HEK293T (cell line): ENCODE results near the gene MAN1C1.

ENCODE experiments used
- CTBP1 ChIP-seq: fragments of 450-650 bp; IDR thresholded peaks from 2 replicates; pipeline ENCODE4 v1.6.1; 2016; ENCODE audit warnings: borderline replicate concordance
- FOXM1 ChIP-seq: fragments of 450-650 bp; IDR thresholded peaks from 2 replicates; pipeline ENCODE4 v1.6.1; 2017; ENCODE audit warnings: mild to moderate bottlenecking, borderline replicate concordance
- HDGF ChIP-seq: fragments of 450-650 bp; IDR thresholded peaks from 2 replicates; pipeline ENCODE4 v1.6.1; 2017; ENCODE audit warnings: antibody characterized with exemption, borderline replicate concordance
- ZNF384 ChIP-seq: fragments of 450-650 bp; IDR thresholded peaks from 2 replicates; pipeline ENCODE4 v1.6.1; 2016
- TF ChIP-seq, protein P1 (sequence below): fragments of 450-650 bp; IDR thresholded peaks from 2 replicates; pipeline ENCODE4 v1.6.1; 2016

DNA sequence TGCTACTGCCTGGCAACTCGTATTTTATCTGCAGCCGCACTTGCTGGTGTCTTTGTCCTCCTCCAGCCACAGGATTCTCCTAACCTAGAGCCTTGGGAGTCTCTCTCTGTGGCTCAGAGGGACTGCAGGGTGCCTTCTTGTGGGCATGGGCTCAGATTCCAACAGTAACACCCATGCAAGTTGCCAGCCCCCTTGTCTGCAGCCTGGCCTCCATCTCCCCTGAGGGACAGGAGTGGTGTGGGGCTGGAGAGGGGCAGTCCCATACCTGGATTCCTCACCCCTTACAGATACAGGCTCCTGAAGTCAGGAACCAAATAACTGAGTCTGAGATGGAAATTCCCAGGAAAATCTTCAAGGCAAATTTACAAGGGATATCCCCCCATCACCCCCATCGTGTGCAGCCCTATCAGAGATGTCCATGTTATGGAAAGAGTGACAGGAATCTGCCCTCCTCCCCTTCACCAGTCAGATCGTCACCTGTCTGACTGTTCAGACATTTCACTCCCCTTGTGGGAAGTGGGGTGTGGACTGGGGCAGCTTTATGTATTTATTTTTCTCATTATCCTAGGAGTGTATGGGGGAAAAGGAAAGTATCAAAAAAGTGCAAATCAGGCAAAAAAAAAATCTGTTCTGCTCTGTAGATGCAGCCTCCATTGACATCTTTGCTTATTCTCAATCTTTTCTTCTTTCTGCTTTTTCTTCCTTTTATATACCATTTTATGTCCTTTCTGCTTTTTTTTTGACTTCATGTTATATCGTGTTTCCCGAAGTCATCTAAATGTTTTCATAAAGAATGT, 70.8 kb downstream of the MAN1C1 start:
- TF ChIP-seq FOXM1 (no peak), ZNF384 (no peak), CTBP1 (no peak), HDGF (no peak)
- TF ChIP-seq, protein P1, sequence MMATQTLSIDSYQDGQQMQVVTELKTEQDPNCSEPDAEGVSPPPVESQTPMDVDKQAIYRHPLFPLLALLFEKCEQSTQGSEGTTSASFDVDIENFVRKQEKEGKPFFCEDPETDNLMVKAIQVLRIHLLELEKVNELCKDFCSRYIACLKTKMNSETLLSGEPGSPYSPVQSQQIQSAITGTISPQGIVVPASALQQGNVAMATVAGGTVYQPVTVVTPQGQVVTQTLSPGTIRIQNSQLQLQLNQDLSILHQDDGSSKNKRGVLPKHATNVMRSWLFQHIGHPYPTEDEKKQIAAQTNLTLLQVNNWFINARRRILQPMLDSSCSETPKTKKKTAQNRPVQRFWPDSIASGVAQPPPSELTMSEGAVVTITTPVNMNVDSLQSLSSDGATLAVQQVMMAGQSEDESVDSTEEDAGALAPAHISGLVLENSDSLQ = no peak
